GM21529 (cell line): Measurements from ENCODE around the gene DNAJC6.
"Not testable (repeated sequence)": the region's sequence is repeated elsewhere in the genome, so short reads cannot be mapped to it uniquely, and the experiment has no call there.

ENCODE experiments used
- ATAC-seq: cut with Tn5 transposase; IDR thresholded peaks from one replicate; pipeline ENCODE4 v1.9.1; 2021; ENCODE audit not compliant: unreplicated experiment

Gene DNAJC6

GRCh38 chr1:65309304-65310077 lies at the start of gene DNAJC6:
Gene DNAJC6 (plus strand): TSS chr1:65309543. CDS start chr1:65309746, 203 bp downstream.
- ATAC-seq = no peak

GRCh38 chr1:65259816-65260215 lies 49.5 kb upstream of the DNAJC6 start:
- ATAC-seq = no peak

DNA sequence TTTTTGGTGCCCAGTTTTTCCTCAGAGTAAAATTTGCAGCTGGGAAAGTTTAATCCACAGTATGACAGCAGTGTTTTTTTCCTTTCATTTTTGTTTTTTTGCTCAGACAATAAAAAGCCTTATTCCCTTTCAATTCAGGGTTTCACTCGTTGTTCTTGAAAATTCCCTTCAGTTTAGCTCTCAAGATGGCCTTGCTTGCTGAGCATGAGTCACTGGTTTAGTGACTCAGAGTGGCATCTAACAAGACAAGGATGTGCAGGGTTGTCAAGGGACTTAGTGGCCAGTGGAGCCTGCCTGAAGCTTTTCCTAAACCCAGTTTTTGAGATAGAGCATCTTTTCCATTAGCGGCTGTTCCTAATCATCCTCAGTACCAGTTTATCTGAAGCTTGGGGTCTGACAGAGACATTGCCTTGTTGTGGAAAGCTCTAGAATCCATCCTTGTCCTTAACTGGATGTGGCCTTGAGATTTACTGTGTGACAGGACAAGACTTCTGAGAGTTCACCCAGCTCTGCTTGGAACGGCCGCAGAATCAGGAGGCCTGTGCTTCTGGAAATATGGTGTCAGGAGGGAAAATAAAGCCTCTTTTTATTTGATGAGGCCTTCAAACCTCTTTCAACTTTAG lies 48.4 kb upstream of the DNAJC6 start:
- ATAC-seq = peak; percentile 61

DNA sequence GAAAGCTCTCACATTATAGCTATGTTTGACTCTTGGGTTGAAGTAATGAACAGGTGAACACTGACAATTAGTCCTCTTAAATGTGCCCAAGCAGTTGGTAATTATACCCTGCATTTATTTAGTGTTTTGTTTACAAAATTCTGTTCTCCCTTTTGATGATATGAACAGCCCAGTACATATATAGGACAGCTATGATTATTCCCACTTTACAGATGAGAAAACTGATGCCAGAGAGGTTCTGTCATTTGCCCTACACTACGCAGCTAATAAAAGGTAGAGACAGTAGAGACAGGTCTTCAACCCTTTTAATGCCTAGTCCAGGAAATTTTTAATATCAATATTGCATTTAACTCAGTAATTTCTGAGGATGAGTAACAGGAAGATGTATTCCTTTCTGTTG lies 46.1 kb upstream of the DNAJC6 start:
- no peak for ATAC-seq

GRCh38 chr1:65264197-65264929 lies 45.0 kb upstream of the DNAJC6 start:
- ATAC-seq = no peak

DNA sequence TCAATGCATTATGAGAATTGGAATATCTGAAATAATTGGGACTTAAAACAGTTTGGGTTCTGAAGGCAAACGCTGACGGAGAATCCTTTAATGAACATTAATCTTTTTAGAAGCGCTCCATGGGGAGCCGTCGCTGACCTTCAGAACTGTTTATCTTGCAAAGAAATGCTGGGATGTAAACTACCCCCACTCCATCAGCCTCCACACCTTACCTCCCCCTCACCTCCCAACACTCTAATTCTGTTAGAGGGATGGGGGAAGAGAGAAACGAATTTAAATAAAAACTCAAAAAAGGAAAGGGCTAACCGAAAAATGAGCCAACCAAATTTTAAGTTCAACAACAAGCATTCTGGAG lies 44.1 kb upstream of the DNAJC6 start:
- ATAC-seq = no peak

DNA sequence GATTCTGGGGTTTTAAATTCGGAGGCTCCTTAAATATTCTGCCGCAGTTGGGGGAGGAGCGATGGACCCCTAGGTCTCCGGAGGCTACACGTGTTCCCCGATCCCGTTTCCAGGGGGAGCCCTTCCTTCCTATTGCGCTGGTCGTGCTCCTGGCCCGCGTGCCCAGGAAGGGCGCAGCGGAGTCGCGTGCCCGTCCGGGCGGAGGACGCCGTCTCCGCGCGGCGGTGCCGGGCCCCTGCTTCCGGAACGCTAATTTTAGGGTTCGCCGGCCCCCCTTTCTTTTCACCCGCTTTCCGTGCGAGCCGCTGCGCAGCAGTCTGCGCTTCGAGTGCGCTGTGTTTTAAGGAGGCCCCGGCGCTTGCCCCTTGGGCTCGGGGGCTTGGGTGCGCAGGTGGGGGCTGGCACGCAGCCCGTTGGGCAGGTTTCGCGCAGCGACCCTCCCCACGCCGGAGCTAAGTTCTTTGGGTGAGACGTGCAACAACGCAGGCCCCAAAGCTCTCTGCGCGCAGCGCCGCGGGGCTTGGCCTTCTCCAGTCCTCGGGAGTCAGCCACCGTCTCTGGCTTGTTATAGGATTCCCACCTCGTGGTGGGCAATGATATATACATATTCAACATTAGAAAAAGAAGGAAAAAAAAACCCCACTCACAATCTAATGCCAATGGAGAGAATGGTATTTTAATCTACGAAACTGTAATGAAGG lies 43.5 kb upstream of the DNAJC6 start:
- peak; percentile 50 for ATAC-seq

- no peak for ATAC-seq
Observed at GRCh38 chr1:65266476-65266875, 42.9 kb upstream of the DNAJC6 start.

DNA sequence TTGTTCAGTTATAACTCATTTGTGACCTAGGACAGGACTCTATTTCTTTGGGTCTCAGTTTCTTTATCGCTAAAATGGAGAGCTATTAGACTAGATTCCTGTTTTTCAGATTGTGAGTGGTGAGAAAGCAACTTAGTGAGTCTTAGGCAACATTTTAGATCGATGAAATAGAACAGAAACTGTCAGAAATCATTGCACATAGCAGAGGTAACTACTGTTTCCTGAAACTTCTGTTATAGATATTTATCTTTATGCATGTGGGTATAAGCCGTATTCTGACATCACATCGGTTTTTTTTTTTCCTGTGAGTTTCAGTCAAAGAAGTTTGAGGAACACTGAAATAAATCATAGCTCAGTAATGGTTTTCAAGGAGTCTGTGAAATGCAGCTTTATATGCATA lies 42.1 kb upstream of the DNAJC6 start:
- no peak for ATAC-seq

- ATAC-seq = no peak
Observed at GRCh38 chr1:65267683-65268082, 41.7 kb upstream of the DNAJC6 start.

DNA sequence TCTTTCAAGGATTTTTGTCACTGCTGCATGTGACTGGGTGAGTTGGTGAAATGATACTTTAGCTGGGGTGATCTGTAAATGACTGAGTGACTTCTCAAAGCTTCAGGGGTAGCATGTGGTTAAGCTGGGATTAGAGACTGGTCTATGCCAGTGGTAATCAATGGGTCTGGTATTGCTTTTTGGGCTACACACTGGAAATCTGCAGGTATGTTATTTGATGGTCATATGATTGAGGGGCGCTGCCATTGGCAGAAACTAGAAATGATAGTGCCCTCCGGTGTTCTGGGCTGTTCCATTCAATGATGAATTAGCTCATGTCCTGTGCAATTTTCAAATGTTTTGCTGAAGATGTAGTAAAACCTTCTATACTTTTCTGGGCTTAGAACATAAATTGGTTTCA lies 39.7 kb upstream of the DNAJC6 start:
- no peak for ATAC-seq

DNA sequence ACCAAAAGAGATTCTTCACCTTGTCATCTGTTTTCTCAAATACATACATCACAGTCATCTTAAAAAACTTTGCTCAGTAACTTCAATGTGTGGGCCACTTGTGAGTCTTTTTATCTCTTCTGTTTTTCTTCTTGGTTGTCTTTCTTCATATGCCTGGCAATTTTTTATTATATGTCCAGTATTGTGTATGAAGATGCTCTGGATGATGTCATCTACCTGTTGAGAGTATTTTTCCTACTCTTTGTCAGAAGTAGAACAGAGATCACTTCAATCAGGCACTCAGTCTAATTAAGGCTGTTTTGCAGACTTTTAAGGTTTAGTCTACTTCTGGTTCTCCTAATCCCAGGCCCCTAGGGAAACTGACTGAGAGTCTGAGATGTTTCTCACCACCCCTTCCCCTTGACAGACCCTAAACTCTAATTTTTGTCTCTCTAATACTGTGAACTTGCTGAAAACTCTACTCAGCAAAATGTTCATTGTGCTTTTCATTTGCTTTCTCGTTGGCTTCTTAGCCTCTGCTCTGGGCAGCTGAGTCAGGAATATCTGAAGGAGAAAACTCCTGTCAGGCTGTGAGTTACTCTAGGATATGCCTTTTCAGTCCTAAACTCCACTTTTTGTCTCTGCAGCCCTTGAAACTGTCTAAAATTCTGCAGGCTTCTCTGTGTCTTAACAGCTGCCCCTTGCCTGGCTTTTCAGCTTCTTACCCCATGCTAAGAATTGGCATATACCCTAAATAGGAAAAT lies 33.0 kb upstream of the DNAJC6 start:
- ATAC-seq = no peak

DNA sequence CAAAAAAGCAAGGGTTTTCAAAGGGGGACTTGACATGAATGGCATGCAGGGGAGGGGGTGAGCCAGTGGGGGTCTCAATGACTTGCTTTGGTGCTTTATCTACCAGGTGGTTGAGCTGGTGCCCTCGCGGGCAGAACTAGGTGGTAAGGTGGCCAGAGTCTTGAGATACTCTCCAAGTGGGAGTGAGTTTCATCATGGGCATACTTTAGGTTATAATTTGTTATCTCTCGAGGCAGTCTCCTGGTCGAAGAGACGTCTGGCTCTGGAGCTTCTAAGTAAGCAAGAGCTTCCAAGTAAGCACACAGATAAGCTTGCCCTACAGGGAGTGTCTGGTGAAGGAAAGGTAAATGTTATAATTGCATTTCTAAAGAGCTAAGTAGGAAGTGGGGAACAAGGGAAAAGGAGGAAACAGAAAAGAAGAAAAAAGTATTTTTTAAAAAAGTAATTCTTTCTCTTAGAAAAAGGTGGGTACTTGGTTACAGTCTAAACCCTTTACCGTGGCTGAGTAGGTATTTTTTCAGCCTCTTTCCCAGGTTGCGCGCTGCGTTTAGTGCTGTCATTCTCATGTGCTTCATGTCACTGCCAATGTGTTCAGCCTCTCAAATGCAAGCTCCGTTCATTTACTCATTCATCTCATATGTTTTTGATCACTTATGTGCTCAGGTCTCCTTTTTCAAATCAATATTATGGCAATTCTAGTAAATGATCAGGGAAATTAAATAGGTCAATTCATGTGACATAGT lies 31.6 kb upstream of the DNAJC6 start:
- no peak for ATAC-seq

GRCh38 chr1:65278376-65279069 lies 30.8 kb upstream of the DNAJC6 start:
- no peak for ATAC-seq

- no peak for ATAC-seq
Observed at GRCh38 chr1:65279070-65279779, 30.1 kb upstream of the DNAJC6 start.

DNA sequence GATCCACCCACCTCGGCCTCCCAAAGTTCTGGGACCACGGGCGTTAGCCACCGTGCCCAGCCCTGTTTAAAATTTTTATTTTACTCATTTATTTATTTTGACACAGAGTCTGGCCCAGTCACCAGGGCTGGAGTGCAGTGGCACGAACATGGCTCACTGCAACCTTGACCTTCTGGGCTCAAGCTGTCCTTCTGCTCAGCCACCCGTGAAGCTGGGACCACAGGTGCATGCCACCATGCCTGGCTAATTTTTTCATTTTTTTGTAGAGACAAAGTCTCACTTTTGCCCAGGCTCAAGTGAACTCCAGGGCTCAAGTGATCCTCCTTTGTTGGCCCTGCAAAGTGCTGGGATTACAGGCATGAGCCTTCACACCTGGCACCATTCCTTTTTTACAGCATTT lies 27.5 kb upstream of the DNAJC6 start:
- no peak for ATAC-seq

GRCh38 chr1:65284229-65284628 lies 25.1 kb upstream of the DNAJC6 start:
- ATAC-seq = no peak

DNA sequence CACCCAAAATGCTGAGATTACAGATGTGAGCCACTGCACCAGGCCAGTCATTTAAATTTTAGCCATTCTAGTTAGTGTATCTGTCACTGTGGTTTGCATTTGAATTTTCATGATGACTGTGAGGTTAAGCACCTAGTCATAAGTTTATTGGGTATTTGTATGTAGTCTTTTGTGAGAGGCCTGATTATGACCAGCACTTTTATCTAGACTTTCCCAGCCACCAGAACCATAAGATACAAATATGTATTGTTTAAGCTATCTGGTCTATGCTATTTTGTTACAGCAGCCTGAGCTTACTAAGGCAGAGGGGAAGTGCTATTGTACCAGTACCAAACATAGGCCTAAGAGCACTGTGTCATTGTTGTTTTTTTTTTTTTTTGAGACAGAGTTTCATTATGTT lies 19.9 kb upstream of the DNAJC6 start:
- ATAC-seq = peak; percentile 90

GRCh38 chr1:65291818-65292217 lies 17.5 kb upstream of the DNAJC6 start:
- ATAC-seq = not testable (repeated sequence)
